B cell (primary cell): ENCODE measurements around the gene CXXC4. TPM values are rescaled to one million over a fixed set of nuclear protein-coding genes. Genes with fewer than 3 reads are reported as not detected.

ENCODE experiments used
- ATAC-seq: fragments of 200-7000 bp; cut with Tn5 transposase; one replicate; pipeline ENCODE4 v1.10.0; 2021; ENCODE audit warnings: low read depth, mild to moderate bottlenecking, moderate number of reproducible peaks, moderate library complexity
- CTCF ChIA-PET: fragments of 350-600 bp; sonication (Branson Sonifier 250); formaldehyde crosslinking; loops from one replicate; lab custom pipeline; 2021; ENCODE audit warnings: antibody characterized with exemption, inconsistent platforms; lab: Charles Lee
- POLR2A ChIA-PET: fragments of 350-600 bp; sonication (Branson Sonifier 250); formaldehyde crosslinking; loops from one replicate; lab custom pipeline; 2021; ENCODE audit warnings: antibody characterized with exemption; lab: Charles Lee
- DNase-seq: peaks from one replicate; pipeline ENCODE4 v3.0.0; 2013
- H2AFZ ChIP-seq: 2 replicates; pipeline ENCODE4 v1.6.1; 2012; ENCODE audit warnings: mild to moderate bottlenecking, low read depth, low read length; ENCODE audit not compliant: insufficient read depth, poor library complexity, severe bottlenecking
- H3K27ac ChIP-seq, 2 donors: 1 replicate in 1 of 2; 2 replicates in 1 of 2; pipeline ENCODE4 v1.5.1; 2012 to 2013; ENCODE audit warnings: low read length in 2 of 2, mild to moderate bottlenecking in 2 of 2, moderate library complexity in 1 of 2
- H3K27me3 ChIP-seq, 4 experiments: fragments of 200-600 bp in 1 of 4; sonication (generic) in 1 of 4; replicated peaks in 1 of 4; 1 replicate in 2 of 4; 2 replicates in 2 of 4; pipeline versions ENCODE4 v1.6.1 to v1.7.0; 2013 to 2016; ENCODE audit warnings: low read length in 3 of 4, mild to moderate bottlenecking in 2 of 4, mixed read lengths in 1 of 4, moderate library complexity in 1 of 4; ENCODE audit not compliant: insufficient read depth in 4 of 4, control insufficient read depth in 3 of 4; ENCODE audit errors: control extremely low read depth in 1 of 4
- H3K36me3 ChIP-seq, 2 experiments: replicated peaks in 1 of 2; 1 replicate in 1 of 2; 2 replicates in 1 of 2; pipeline versions ENCODE4 v1.6.1 to v1.7.1; 2013; ENCODE audit warnings: low read length in 1 of 2; ENCODE audit not compliant: insufficient read depth in 2 of 2, control insufficient read depth in 1 of 2; ENCODE audit errors: control extremely low read depth in 1 of 2, extremely low read depth in 1 of 2
- H3K4me1 ChIP-seq, 2 donors: fragments of 200-600 bp in 1 of 2; sonication (generic) in 1 of 2; 1 replicate in 1 of 2; 2 replicates in 1 of 2; pipeline versions ENCODE4 v1.5.1 to v1.6.1; 2013 to 2017; ENCODE audit warnings: low read length in 2 of 2; ENCODE audit not compliant: control insufficient read depth in 2 of 2, insufficient read depth in 2 of 2
- H3K4me2 ChIP-seq: replicated peaks from 2 replicates; pipeline ENCODE3; 2012; ENCODE audit warnings: mild to moderate bottlenecking, low read depth, low read length; ENCODE audit not compliant: poor library complexity, severe bottlenecking
- H3K4me3 ChIP-seq, 5 experiments: fragments of 200-600 bp in 1 of 5; sonication (generic) in 1 of 5; 1 replicate in 3 of 5; 2 replicates in 2 of 5; pipeline versions ENCODE4 v1.5.1 to v1.7.0; 2011 to 2016; ENCODE audit warnings: low read length in 4 of 5, mild to moderate bottlenecking in 4 of 5, low read depth in 2 of 5, control low read depth in 1 of 5, moderate library complexity in 1 of 5; ENCODE audit not compliant: insufficient read depth in 1 of 5; ENCODE audit errors: control extremely low read depth in 1 of 5, extremely low read depth in 1 of 5
- H3K79me2 ChIP-seq: fragments of 200-600 bp; sonication (generic); one replicate; pipeline ENCODE4 v1.6.0; 2016; ENCODE audit warnings: low read length; ENCODE audit not compliant: control insufficient read depth, insufficient read depth
- H3K9ac ChIP-seq: fragments of 200-600 bp; sonication (generic); 2 replicates; pipeline ENCODE4 v1.6.1; 2017; ENCODE audit warnings: mild to moderate bottlenecking, low read length, moderate library complexity
- H3K9me3 ChIP-seq, 3 donors: one replicate each; pipeline versions ENCODE4 v1.6.1 to v1.7.1; 2013; ENCODE audit warnings: low read length in 2 of 3; ENCODE audit not compliant: control insufficient read depth in 2 of 3, insufficient read depth in 1 of 3; ENCODE audit errors: control extremely low read depth in 1 of 3
- H4K20me1 ChIP-seq: 2 replicates; pipeline ENCODE4 v1.6.0; 2012; ENCODE audit warnings: mild to moderate bottlenecking, low read length; ENCODE audit not compliant: insufficient read depth, control insufficient read depth, poor library complexity, severe bottlenecking
- H3K27ac Mint-ChIP-seq: one replicate; pipeline ENCODE4 v1.8.0; 2021; ENCODE audit warnings: mixed read lengths
- H3K27me3 Mint-ChIP-seq: one replicate; pipeline ENCODE4 v1.8.0; 2021; ENCODE audit warnings: mixed read lengths
- H3K4me1 Mint-ChIP-seq: one replicate; pipeline ENCODE4 v1.8.0; 2021; ENCODE audit warnings: mixed read lengths
- H3K4me3 Mint-ChIP-seq: one replicate; pipeline ENCODE4 v1.8.0; 2021; ENCODE audit warnings: mixed read lengths
- H3K9me3 Mint-ChIP-seq: one replicate; pipeline ENCODE4 v1.8.0; 2022; ENCODE audit warnings: mixed read lengths; ENCODE audit not compliant: insufficient read depth
- EZH2 ChIP-seq: IDR thresholded peaks from 2 replicates; pipeline ENCODE4 v1.6.1; 2012; ENCODE audit warnings: borderline replicate concordance, low read depth, mild to moderate bottlenecking, moderate library complexity, low read length; ENCODE audit not compliant: insufficient read depth, poor library complexity, severe bottlenecking
- WGBS: methylation state at CpG from one replicate; pipeline ENCODE4 v1.1.5; 2013; ENCODE audit warnings: missing lambda C conversion rate; ENCODE audit not compliant: insufficient coverage; 5-methylcytosine and 5-hydroxymethylcytosine counted together
- intact Hi-C: fragments of 100-400 bp; cut with micrococcal nuclease; formaldehyde crosslinking; loops from one replicate; pipeline ENCODE4 v1.10.0; 2022
- polyA plus RNA-seq: library from polyadenylated mRNA; depleted of rRNA; stranded (reverse); fragments of >200 nt; gene quantifications from 2 replicates; pipeline ENCODE4 v1.2.3, GENCODE V29; 2012
- total RNA-seq, 2 donors: library from RNA; stranded (reverse); fragments of 120-200 nt in 1 of 2; gene quantifications; 1 replicate in 1 of 2; 2 replicates in 1 of 2; pipeline versions ENCODE4 v1.2.3 to v1.2.4, GENCODE V29; 2013 to 2022
- TF ChIP-seq, protein P1 (sequence below): fragments of 200-600 bp; IDR thresholded peaks from one replicate; pipeline ENCODE4 v1.8.0; 2022; ENCODE audit warnings: antibody characterized with exemption, mild to moderate bottlenecking

CXXC4 gene
- total and polyA plus RNA-seq, 2 donors (not counting 1 experiment from before 2014, with no cell fraction given), result not detected

DNA sequence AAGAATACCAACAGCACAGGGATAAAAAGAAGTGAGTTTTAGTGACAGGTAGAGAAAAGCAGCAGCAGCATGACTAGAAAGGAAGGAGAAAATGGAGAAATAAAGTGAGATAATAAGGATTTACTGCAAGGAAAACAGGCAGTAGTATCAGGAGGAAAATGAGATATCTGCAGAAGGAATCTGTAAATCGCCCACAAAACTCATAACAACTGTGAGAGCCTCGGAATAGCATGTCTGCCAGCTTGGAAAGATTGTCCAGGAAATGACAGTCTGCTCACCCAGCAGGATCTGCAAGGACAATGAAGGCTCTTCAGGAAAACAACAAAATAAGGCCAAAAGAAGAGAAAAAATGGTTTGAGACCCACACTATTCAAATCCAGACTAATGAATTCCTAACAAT, 47.4 kb downstream of the CXXC4 start:
- DNase-seq (no peak), ATAC-seq (no peak)
- H2AFZ ChIP-seq, result no peak overlapping the region
- no peaks in the 10 kb centered on the region for H4K20me1 ChIP-seq
- H3K9me3 Mint-ChIP-seq, result no peaks in the 10 kb centered on the region
- H3K4me1 Mint-ChIP-seq, result no peaks in the 10 kb centered on the region
- no peaks in the 10 kb centered on the region for H3K4me1 ChIP-seq
- intact Hi-C loops, result no loop called here
- H3K27ac ChIP-seq, result no peak overlapping the region
- no peak overlapping the region for H3K4me3 Mint-ChIP-seq
- POLR2A ChIA-PET, result no interaction called here
- no peak overlapping the region for H3K9ac ChIP-seq
- H3K27ac Mint-ChIP-seq, result no peak overlapping the region
- H3K36me3 ChIP-seq, result no peaks in the 10 kb centered on the region
- H3K4me2 ChIP-seq, result no peak overlapping the region
- no peaks in the 10 kb centered on the region for H3K79me2 ChIP-seq
- WGBS, result no CpG with 5 or more reads among the region's 2 CpGs
- CTCF ChIA-PET, result no interaction called here
- peaks cover 6% of the 10 kb centered on the region for H3K27me3 Mint-ChIP-seq
- TF ChIP-seq, protein P1, sequence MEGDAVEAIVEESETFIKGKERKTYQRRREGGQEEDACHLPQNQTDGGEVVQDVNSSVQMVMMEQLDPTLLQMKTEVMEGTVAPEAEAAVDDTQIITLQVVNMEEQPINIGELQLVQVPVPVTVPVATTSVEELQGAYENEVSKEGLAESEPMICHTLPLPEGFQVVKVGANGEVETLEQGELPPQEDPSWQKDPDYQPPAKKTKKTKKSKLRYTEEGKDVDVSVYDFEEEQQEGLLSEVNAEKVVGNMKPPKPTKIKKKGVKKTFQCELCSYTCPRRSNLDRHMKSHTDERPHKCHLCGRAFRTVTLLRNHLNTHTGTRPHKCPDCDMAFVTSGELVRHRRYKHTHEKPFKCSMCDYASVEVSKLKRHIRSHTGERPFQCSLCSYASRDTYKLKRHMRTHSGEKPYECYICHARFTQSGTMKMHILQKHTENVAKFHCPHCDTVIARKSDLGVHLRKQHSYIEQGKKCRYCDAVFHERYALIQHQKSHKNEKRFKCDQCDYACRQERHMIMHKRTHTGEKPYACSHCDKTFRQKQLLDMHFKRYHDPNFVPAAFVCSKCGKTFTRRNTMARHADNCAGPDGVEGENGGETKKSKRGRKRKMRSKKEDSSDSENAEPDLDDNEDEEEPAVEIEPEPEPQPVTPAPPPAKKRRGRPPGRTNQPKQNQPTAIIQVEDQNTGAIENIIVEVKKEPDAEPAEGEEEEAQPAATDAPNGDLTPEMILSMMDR, result no peak
- H3K4me3 ChIP-seq, result no peak overlapping the region
- H3K27me3 ChIP-seq, result no peaks in the 10 kb centered on the region
- H3K9me3 ChIP-seq, result no peaks in the 10 kb centered on the region

DNA sequence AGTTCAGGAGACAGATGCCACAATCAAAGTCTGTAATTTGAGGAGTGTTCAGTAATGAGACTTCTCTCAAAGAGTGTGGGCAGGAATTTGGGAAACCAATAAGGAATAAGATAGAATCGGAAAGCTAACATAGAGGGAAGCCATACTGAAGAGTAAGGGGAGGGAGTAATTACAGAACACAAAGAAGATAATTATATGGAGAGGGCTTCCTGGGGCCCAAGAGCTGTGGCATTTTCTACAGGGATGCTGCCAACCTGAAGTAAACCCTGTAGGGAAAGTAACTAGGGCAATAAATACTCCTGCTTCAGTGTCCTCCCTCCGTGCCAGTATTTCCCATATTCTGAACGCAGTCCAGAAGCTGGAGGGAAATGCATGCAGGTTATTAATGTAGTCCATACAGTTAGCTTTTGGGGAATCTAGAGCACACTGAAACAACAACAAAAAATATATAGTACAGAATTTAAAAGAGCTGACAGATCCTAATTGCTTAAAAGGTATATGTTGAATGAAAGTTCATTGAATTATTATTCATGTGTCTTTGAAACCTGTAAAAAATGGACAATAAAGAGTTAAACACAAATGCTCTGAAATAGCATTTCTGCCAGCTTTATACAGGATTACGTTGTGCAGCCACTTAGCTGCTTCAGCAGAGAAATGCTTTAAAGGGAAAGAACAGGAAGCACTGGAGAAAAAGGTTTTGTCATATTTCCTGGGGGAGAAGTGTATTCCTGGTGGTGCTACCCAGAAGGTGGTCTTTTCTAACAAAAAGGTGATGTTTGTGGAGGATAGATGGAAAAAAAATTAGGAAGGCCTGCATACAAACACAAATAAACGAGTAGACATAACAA, 48.0 kb downstream of the CXXC4 start:
- H3K27ac ChIP-seq, result no peak overlapping the region
- no peak overlapping the region for H3K4me2 ChIP-seq
- Mint-ChIP-seq H3K4me1 (no peaks in the 10 kb centered on the region), H3K9me3 (no peaks in the 10 kb centered on the region), H3K27me3 (peaks cover 6% of the 10 kb centered on the region), H3K4me3 (no peak overlapping the region), H3K27ac (no peak overlapping the region)
- H2AFZ ChIP-seq, result no peak overlapping the region
- ChIA-PET CTCF (no interaction called here), POLR2A (no interaction called here)
- TF ChIP-seq EZH2, result no peak
- TF ChIP-seq, protein P1, result no peak
- H3K9ac ChIP-seq, result no peak overlapping the region
- intact Hi-C loops, result no loop called here
- WGBS, result 100% methylated on average over 1 of the region's 5 CpGs
- H3K9me3 ChIP-seq, result no peaks in the 10 kb centered on the region
- DNase-seq (no peak), ATAC-seq (no peak)
- H3K27me3 ChIP-seq, result no peaks in the 10 kb centered on the region
- H3K4me1 ChIP-seq, result no peaks in the 10 kb centered on the region
- no peak overlapping the region for H3K4me3 ChIP-seq
- H3K36me3 ChIP-seq, result no peaks in the 10 kb centered on the region
- no peaks in the 10 kb centered on the region for H4K20me1 ChIP-seq
- no peaks in the 10 kb centered on the region for H3K79me2 ChIP-seq
